Activated T-cell treated with anti-CD3 and anti-CD28 coated beads for 4 hours (primary cell): ENCODE measurements around the gene MXD1.

Experiments
- DNase-seq: peaks from one replicate; pipeline ENCODE4 v3.0.0-alpha.2; 2020

The MXD1 gene

DNA sequence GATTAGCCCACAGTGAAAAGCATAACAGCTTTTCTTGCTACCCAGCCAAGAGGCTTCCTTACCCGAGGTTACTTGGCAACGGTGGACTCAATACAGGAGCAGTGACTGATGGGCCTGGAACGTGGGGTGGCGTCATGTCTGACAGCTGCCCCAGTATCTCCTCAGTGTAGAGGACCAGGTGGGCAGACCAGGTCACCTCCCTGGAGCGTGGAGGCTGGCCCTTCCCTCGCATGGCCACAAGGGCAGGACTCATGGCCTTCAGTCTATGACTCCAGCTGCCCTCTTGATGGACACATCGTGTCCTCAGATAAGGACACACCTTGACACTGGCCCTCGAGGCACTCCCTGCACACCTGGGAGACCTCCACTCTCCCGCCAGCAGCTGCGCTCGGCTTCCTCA is 40.1 kb downstream of the MXD1 start:
- DNase-seq: no peak

DNA sequence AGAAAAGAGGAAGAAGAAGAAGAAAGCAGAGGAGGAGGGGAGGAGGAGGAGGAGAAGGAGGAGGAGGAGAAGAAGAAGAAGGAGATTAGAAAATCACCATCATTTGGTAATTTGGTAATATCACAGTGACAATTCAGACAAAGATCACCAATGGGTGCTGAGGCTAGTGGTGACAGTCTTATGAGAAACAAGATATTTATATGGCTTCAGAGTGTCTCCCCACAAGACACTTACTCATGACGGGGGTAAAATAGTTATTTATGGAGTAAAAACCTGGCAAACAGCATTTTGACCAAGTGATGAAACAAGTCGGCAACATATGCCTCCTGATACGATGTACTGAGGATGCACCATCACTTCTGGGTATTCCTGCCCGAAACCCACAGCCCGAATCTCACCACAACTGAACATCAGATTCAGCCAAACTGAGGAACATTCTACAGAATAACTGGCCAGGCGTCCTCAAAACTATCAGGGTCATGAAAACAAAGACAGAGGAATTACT is 41.6 kb downstream of the MXD1 start:
- no peak for DNase-seq

DNA sequence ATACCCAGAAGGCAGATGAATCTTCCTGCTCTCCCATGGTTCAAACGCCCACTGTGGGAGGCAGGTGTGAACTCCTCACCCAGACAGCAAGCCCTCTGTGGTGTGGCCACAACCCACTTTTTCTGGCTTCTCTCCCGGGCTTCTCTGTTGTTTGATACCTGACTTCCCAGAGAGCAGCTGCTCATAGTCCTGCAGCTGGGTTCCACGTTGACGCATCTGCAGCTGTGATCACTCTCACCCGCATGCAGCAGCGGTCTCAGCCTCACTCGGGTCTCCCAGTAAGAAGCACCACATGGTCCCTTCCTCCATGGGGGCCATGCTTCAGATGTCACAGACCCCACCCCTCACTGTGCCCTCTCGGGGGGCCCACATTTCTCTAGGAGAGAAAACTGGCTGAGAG is 43.1 kb downstream of the MXD1 start:
- no peak for DNase-seq

DNA sequence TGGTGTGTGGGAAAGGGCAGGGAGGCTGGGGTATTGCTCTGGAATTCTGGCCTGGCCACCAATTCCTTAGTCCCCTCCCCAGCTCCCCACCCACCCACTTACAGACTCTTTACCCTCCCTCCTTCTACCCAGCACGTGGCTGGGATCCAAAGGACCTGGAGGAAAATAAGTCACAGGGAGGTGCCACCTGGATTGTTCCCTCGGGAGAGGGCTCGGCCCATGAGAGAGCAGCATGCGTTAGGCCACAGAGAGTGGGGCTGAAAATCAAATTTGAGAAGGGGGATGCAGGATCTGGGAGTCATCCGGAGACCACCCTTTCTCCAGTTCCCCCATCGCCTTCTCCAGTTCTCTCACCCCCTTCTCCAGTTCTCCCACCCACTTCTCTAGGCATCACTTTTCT is 43.6 kb downstream of the MXD1 start:
- DNase-seq: no peak

DNA sequence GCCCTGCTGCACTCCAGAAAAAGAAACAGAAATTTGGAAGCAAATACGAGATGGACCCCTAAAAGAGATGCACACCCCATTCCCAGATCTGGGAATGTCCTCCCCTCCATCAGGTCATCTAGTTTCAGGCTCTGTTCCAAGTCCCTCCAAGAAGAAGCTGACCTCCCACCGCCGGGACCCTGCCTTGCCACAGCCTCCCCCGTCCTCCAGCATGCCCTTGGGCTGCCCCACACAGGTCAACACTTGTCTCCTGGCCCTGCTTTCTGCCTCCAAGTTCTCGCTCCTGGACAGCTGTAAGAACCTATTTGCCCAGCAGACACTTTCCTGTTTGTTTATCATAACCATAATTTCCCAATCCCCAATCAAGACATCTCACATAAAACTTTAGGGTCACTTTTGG is 44.5 kb downstream of the MXD1 start:
- no peak for DNase-seq

DNA sequence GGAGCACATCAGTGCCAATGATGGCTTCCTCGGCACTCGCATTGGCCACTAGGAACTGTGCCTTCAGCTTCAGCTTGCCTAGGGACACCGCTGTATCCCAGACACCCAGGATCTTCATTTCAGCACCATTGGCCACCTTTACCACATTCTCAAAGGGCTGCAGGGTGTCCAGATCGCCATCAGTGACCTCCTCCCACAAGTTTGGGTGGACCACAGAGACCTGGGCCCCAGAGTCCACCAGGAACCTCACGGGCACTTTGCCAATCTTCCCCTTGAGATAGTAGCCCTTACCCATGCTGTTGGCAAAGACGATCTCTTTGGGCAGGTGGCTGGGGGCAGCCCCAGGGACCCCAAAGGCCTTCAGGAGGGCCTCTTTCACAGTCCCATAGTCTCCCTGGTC is 45.9 kb downstream of the MXD1 start:
- DNase-seq: no peak

DNA sequence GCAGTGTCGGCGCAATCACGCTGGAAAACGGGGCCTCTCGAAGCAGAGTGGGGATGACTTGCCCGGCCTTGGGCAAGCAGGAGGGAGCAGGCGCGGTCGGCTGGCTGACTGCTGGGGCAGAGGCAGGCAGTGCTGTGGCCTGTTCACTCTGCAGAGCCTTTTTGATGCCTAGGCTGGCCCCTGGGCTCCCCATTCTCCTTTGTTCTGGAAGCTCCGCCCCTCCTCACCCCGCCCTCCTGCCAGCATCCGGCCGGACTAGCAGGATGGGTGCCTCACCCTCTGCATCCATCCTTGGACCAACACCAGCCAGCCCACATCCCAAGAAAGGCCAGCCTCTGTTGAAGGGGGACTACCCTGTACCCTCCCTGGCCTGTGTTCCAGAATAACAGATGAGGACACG is 46.6 kb downstream of the MXD1 start, which contains the start of gene ASPRV1:
Gene ASPRV1, minus strand, starts transcription at position 136 of the 400 bp plus-strand sequence. CDS start 195 bp downstream, outside the sequence.
- DNase-seq: no peak

DNA sequence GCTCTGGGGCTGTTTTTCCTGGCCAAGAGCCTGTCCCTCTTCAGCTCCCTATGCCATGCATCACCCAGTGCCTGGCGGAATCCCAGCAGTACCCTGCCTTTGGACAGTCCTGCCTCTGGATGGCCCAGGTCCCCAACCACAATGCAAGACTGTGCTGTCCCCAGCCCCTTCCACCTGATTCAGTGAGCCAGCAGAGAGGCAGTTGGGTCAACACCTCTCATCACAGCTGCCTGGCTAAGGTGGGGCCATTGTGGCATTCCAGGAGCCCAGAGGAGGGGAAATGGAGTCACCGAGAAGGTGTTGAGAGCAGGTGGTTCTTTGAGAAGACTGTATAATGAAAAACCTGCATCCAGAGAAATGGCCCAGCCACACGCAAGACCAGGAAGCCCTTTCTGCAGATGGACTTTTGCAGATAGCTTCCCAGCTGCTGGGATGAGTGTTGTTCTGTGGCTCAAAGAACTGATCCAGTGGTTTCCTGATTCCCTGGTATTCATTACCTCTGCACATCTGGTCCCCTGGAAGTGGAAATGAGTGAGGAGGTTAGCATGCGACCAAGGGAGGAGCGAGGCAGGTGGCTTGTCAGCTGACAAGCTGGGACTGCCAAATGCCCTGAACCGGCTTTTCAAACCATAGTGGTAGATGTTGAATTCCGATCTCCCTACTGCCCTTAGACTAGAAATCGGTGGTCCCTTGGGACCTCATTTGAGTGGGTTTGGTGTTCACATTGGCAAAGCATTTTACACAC is 48.2 kb downstream of the MXD1 start:
- no peak for DNase-seq

DNA sequence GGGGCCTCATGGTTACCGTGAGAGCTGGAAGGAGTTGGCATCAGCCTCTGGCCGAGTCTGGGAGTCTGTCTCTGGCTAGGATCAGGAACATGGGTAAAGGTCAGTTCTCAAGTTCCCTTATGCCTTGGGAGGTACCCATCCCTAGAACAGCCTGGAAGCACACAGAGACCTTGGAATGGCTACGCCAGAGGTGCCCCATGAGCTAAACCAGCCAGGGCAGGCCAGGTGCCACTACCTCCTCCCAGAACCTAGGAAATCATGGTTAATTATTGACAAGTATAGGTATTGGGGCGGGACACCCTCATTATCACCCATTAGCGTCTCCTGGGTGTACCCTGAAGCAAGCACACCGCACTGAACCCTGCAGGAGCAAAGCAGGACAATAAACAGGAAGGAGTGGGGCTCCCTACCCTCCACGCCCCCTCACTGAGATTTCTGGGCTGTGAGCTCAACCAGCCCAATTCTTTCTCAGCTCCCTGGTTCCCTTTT is 49.5 kb downstream of the MXD1 start:
- DNase-seq: no peak

DNA sequence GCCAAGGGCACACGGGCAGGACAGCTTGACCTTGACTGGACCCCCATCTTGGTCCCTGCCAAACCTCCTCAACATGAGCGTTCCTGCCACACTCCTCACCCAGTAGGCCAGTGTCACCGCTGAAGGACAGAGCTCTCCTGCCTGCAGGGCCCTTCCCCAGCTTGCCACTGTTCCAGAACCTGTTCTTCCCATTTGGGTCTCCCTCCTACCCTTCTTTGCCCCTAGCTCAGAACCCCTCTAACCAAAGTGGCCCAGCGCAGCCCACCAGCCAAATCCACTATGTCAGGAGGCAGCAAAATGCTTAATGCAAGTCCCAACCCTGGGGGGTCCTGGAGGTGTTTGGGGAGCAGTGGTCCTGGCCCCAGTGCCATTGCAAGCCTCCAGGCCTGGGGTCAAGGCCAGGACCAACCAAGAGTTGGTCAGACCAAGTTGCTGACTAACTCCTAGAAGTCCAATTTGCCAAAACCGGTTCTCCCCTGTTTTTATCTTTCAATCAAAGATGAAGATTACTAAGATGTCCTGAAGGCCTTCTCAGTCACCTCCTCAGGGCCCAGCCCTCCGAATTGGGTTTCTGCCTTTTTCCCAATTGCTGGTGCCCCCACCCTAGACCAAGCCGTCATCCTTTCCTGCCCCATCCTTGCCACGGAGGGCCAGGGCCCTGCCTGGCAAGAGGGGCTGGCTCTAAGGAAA is 51.0 kb downstream of the MXD1 start:
- no peak for DNase-seq

DNA sequence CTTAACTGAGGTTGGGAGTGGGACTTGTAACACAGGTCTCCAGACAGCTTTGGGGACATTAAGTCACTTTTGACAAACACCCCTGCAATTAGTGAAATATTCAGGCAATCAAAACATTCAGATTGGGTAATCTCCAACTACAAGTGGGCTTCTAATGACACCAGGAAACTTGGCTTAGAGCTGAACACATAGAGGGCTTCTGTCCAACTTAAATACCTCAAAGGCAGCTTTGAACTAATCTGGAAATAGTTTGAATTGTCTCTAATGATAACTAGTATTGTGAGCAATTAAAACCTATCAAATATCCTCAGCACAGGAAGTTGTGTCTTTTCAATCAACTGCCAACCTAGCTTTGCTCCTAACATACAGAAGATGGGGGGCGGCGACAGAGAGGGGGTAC is 51.6 kb downstream of the MXD1 start:
- DNase-seq: no peak

DNA sequence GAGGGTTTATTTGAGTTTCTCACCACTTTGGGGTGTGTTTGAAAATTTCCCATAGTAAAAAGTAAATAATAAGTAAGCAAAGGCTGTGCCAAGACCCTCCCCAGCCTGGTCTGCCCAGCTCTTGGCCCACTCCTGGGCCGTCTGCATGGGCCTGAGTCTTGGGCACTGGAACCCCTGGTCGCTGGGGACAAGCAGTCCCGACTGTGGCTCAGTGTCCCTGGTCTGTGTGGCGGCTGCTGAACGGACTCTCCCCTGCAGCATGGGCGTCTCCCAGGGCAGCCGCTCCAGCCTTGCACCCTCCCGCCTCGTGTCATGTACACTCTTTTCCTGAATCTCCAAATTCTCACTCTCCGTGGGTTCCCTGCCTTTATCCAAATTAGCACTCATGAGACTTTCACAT is 53.7 kb downstream of the MXD1 start:
- no peak for DNase-seq

DNA sequence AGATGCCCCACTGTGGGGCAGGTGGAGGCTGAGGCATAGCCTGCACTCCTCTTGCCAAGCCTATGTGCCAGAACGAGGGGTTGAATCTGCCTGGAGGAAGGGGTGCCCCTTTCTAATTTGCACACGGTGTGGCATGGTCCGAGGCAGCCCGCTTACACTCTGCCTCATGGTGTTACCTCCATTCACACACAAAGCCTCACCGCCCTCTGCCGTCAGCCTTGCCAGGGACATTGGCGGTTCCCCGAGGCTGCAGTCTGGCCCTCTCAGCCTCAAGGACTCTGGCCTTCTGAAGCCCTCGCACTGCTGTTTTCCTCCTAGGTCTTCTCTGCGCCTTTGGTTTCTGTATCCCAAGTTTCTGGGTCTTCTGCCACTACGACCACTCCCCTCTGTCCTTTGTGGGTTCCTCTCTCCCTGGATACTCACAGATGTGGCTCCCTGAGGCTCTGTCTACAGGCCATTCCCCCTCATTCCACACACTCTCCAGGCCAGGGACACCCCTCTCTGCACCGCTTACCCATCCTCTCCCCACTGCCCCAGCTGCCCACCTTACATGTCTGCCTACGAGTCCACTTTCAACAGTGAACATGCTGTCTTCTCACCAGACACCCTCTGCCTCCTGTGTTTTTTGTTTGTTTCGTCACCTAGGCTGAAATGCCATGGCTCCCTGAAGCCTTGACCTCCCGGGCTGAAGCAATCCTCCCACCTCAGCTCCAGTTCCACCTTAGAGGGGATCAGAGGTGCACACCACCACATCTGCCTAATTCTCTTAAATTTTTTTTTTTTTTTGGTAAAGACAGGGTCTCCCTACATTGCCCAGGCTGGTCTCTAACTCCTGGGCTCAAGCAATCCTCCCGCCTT is 54.4 kb downstream of the MXD1 start:
- no peak for DNase-seq

DNA sequence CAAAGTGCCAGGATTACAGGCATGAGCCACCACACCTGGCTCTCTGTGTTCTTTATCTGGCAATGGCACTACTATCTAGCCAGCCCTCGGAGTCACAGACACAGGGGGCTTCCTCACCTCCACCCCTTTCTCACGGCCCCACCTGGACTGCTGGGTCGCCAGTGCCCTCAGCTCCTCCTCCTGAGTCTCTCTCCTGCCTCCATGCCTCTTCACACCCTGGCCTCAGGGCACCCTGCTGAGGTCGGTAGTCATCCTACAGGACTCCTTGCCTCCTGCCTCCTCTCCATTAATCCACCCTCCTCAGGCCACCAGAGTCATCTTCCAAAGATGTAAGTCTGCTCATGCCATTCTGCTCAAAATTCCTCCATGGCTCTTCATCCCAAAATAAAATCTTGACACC is 55.1 kb downstream of the MXD1 start:
- DNase-seq: no peak

DNA sequence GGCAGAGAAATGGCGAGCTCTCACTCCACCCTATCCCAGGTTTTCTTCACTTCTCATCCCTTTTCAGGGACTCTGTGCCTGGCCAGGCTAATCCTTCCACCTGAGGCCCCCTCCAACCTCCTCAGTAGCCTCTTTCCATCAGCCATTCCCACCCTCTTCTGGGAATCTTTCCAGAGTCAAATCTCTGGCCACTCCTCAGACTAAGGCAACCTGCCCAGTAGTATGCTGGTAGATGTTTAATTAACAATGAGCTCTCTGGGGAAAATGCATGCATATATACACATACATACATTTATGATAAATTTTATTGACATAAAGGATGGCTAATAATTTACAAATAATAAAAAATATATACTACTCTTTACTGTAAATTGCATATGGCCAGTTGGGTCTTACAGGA is 57.9 kb downstream of the MXD1 start:
- no peak for DNase-seq

DNA sequence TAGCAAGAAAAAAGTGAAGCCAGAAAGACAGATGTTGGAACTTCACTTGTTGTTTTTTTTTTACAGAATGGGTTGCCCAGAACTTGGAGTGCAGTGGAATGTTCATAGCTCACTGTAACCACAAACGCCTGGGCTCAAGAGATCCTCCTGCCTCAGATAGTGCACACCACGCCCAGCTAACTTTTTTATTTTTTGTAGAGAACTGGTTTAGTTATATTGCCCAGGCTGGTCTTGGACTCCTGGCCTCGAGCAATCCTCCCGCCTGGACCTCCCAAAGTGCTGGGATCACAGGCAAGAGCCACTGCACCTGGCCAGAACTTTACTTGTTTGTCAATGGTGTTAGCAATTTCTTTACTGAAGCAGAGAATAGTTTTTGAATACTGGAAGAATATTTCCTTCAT is 58.4 kb downstream of the MXD1 start:
- no peak for DNase-seq

DNA sequence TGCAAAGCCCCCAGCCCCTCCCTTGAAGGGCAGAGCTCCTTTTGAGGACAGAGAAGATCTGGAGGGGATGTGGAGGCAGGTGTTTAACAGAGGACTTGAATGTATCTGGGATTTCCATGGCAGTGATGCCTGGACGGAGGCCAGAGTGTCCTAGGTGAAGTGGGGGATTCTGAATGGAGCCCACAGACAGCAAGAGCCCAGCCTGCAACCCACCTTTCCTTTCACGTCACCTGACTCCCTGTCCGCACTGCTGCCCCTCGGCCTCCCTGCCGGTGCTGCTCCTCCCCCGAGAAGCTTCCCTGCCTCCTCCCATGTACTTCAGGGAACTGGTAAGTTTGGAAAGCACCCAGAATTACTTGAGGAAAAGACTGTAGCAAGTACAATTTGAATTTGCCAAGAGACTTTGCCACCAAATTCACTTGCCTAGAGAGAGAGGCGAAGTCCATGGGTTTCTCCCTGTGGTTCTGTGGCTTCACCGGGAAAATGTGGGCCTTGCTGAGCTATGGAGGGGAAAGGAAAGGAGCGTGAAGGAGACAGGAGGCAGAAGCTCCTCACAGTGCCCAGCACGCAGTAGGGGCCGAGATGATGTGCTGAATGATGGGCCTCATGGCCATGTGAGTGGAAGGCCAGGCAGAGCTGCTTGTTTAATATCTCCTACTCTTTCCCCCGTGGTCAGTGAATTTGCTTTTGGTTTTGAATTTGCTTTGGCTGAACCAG is 60.4 kb downstream of the MXD1 start:
- no peak for DNase-seq

DNA sequence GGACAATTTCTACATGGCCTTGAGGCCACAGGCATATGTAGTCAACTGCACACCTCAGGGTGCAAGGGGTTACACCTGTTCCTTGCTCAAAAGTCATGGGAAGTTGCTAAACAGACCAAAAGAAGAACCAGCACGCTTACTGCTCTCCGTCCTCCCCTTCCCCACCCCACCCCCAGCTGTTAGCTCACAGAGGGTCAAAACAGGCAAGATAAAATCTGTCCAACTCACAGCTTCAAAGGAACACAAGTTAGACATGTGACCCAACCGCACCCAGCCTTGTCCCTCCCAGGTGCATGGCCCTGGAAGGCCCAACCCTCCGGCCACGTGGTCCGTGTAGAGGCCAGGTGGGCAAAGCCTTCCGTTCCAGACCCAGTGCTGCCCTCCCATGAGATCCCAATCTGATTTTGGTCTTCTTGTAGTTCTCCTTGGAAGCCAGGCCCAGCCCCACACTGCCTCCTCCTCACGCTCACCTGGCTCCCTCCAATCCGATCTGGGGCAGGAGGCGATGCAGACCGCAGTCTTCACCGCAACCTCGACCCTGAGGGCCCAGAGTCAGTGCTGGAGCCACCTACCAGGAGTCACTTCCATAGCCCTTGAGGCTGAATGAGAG is 61.0 kb downstream of the MXD1 start:
- no peak for DNase-seq

DNA sequence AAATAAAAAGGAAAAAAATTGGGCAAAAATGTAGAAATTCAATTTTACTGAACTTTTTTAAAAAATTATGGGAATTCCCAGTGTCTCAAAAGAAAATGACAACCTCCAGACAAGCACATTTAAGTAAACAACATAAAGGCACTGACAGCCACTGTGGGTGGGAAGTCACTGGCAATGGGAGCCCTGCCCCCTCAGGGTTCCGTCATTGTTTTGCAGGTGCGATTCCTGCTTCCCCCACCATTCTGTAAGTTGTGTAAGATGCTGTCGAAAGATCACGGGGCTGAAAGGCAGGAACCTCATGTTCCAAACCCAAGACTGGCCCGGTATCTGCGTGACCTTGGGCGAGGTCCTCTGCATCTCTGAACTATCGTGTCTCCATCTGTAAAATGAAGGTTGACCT is 62.3 kb downstream of the MXD1 start:
- no peak for DNase-seq

DNA sequence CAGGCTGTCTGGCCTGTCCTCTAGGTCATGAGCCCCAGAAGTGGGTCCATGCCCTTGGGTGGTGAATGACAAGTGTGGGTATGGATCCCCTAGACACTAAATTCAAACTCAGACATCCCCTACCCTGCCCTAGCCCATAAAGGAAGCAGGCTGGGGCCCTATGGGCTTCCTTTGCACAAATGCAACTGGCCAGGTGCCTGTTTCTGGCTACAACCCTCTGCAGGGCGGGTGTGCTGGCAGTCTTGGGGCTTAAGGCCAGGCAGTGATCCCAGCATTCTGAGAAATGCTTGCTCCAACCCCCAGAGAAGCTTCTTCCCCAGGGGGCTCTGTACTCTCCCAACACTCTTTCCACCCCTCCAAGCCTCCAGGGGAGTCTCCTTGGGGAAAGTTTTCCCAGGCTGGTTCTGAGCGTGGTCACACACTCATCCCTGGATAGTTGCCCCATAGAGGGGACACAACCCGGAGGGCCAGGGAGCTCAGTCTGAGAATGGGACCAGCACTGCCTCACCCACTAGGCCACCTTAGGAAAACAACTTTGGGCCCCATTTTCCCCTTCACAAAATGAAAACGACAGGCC is 63.1 kb downstream of the MXD1 start:
- no peak for DNase-seq

DNA sequence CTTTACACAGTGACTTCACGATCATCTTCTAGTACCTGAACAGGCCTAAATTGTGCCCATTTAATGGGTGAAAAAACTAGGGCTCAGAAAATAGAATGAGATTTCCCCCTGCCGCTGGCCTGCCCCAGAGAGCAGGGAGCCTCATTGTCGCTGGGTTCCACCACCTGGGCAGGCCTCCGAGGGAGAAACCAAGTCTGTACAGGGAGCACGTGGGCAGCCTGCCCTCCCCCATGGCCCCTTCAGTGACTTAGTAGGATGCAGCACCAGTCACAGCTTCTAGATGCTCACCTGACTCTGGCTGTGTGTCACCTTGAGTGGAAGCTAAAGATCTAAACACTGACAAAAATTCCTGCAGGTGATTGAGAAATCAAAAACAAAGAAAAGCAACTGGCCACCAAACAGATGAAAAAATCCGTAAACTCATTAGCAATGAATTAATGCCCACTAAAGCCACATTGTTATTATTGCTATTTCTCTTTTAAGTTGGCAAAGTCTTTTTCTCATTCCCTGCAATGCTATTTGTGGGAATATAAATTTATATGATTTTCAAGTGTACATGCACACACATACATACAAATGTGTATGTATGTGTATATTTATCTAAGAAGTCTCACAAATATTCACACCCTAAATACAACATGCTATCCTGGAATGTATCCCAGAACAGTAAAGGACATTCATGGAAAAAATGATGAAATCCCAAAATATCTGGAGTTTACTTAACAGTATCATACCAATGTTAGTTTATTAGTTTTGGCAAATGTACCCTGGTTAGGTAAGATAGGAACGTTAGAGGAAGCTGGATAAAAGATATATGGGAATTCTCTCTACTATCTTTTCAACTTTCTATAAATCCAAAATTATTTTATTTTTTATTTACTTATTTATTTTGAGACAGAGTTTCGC is 65.2 kb downstream of the MXD1 start:
- no peak for DNase-seq
